Activated CD8-positive, alpha-beta T cell treated with anti-CD3 and anti-CD28 coated beads for 36 hours (primary cell): ENCODE measurements around the gene B3GAT2. TPM values are rescaled to one million over a fixed set of nuclear protein-coding genes. Genes with fewer than 3 reads are reported as not detected.
A peak's percentile ranks its signal among the peaks of the same experiment; 100 is the strongest.

ENCODE experiments used
- ATAC-seq: fragments of 200-7000 bp; cut with Tn5 transposase; one replicate; pipeline ENCODE4 v1.10.0; 2021; ENCODE audit warnings: mild to moderate bottlenecking, moderate library complexity
- CTCF ChIA-PET: fragments of 350-600 bp; sonication (Branson Sonifier 250); formaldehyde crosslinking; loops from one replicate; lab custom pipeline; 2021; ENCODE audit warnings: antibody characterized with exemption; lab: Charles Lee
- POLR2A ChIA-PET: fragments of 350-600 bp; sonication (Branson Sonifier 250); formaldehyde crosslinking; loops from one replicate; lab custom pipeline; 2021; ENCODE audit warnings: antibody characterized with exemption; lab: Charles Lee
- DNase-seq: peaks from one replicate; pipeline ENCODE4 v3.0.0-alpha.2; 2020
- H3K27ac Mint-ChIP-seq: one replicate; pipeline ENCODE4 v1.8.0; 2021; ENCODE audit warnings: mild to moderate bottlenecking, mixed read lengths
- H3K27me3 Mint-ChIP-seq: one replicate; pipeline ENCODE4 v1.8.0; 2021; ENCODE audit warnings: mixed read lengths
- H3K36me3 Mint-ChIP-seq: one replicate; pipeline ENCODE4 v1.8.0; 2021; ENCODE audit warnings: low read depth, mixed read lengths
- H3K4me1 Mint-ChIP-seq: one replicate; pipeline ENCODE4 v1.8.0; 2021; ENCODE audit warnings: low read depth, mixed read lengths
- H3K4me3 Mint-ChIP-seq: one replicate; pipeline ENCODE4 v1.8.0; 2021; ENCODE audit warnings: mild to moderate bottlenecking, moderate library complexity, mixed read lengths
- H3K9me3 Mint-ChIP-seq: one replicate; pipeline ENCODE4 v1.8.0; 2021; ENCODE audit warnings: mixed read lengths
- intact Hi-C: fragments of 100-400 bp; cut with micrococcal nuclease; formaldehyde crosslinking; loops from one replicate; pipeline ENCODE4 v1.10.0; 2022
- total RNA-seq, 2 experiments: library from RNA; stranded (reverse); gene quantifications; one replicate each; pipeline ENCODE4 v1.2.3, GENCODE V29; 2021
- TF ChIP-seq, protein P1 (sequence below): fragments of 200-600 bp; IDR thresholded peaks from one replicate; pipeline ENCODE4 v1.8.0; 2022; ENCODE audit warnings: antibody characterized with exemption, mild to moderate bottlenecking

Gene B3GAT2
- total RNA-seq, 2 experiments from 2014 or later = 0.04 TPM; not detected in 1

DNA sequence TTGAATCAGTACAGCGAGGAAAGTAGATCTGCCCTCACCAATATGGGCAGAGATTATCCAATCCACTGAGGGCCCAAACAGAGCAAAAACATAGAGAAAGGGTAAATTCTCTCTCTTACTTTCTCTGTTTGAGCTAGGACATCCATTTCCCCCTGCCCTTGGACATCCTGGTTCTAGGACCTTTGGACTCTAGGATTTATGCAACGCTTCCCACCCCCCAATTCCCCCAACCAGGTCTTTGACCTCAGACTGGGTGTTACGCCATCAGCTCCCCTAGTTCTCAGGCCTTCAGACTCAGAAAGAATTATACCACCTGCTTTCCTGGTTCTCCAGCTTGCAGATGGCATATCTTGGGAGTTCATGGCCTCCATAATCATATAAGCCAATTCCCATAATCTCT, 10.2 kb upstream of the B3GAT2 start:
- ChIA-PET CTCF (interaction anchor here (1.7 kb wide), 1 partner anchor 11 kb away, joined by 8 read pairs; the partner anchor contains the start of gene B3GAT2), POLR2A (no interaction called here)
- Mint-ChIP-seq H3K4me3 (no peak overlapping the region), H3K4me1 (no peaks in the 10 kb centered on the region), H3K27me3 (peaks cover 5% of the 10 kb centered on the region), H3K27ac (no peak overlapping the region), H3K36me3 (no peaks in the 10 kb centered on the region), H3K9me3 (no peaks in the 10 kb centered on the region)
- DNase-seq (no peak), ATAC-seq (no peak)
- intact Hi-C loops = no loop called here
- TF ChIP-seq, protein P1, sequence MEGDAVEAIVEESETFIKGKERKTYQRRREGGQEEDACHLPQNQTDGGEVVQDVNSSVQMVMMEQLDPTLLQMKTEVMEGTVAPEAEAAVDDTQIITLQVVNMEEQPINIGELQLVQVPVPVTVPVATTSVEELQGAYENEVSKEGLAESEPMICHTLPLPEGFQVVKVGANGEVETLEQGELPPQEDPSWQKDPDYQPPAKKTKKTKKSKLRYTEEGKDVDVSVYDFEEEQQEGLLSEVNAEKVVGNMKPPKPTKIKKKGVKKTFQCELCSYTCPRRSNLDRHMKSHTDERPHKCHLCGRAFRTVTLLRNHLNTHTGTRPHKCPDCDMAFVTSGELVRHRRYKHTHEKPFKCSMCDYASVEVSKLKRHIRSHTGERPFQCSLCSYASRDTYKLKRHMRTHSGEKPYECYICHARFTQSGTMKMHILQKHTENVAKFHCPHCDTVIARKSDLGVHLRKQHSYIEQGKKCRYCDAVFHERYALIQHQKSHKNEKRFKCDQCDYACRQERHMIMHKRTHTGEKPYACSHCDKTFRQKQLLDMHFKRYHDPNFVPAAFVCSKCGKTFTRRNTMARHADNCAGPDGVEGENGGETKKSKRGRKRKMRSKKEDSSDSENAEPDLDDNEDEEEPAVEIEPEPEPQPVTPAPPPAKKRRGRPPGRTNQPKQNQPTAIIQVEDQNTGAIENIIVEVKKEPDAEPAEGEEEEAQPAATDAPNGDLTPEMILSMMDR = no peak

DNA sequence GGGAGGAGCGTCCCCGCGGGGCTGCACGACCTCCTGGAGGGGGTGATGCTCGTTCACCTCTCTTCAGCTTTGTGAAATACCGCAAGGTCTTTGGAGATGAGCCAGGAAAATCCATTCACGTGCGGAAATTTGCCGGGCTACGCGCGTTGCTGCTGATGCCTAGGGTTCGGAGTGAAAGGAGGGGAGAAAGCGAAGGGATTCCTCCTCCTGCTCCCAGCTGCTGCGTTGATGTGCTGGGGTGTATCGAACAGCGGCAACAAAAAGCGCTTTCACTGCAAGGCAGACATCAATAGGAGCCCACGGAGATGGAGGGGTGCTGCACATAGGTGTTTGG, 391 bp upstream of the B3GAT2 start:
- intact Hi-C loops = loop anchor here (5.0 kb wide), 1 partner anchor 250 kb away; no protein-coding TSS in a partner anchor
- H3K4me3 Mint-ChIP-seq = no peak overlapping the region
- H3K9me3 Mint-ChIP-seq = no peaks in the 10 kb centered on the region
- ATAC-seq = no peak
- no peak for DNase-seq
- TF ChIP-seq, protein P1 = no peak
- ChIA-PET CTCF (interaction anchor here (1.6 to 4.5 kb wide), 4 partner anchors 55 to 253 kb away, joined by 5 to 42 read pairs (median 12); no protein-coding TSS in a partner anchor), POLR2A (no interaction called here)
- no peak overlapping the region for H3K27ac Mint-ChIP-seq
- H3K4me1 Mint-ChIP-seq = peaks cover 16% of the 10 kb centered on the region
- no peaks in the 10 kb centered on the region for H3K36me3 Mint-ChIP-seq
- H3K27me3 Mint-ChIP-seq = peaks cover 63% of the 10 kb centered on the region

DNA sequence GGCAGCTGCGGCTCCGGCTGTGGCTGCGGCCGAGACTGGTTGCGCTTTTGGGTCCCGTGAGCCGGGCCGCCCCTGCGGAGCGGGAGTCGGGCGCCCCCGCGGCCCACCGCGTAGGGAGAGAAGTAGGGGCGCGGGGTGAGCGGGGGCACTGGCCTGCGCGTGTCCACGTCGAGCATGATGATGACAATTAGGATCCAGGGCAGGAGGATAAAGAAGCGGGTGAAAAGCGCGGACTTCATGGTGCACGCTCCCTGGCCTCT, 739 bp downstream of the B3GAT2 start:
- Mint-ChIP-seq H3K36me3 (no peaks in the 10 kb centered on the region), H3K4me3 (peak overlapping the region; percentile 70), H3K27me3 (peaks cover 63% of the 10 kb centered on the region), H3K4me1 (peaks cover 16% of the 10 kb centered on the region), H3K27ac (no peak overlapping the region), H3K9me3 (no peaks in the 10 kb centered on the region)
- DNase-seq (no peak), ATAC-seq (no peak)
- TF ChIP-seq, protein P1 = peak; percentile 59
- CTCF ChIA-PET = interaction anchor here (0.7 to 4.5 kb wide), 32 partner anchors 11 to 735 kb away, joined by 3 to 42 read pairs (median 4); partner anchors contain the start of gene FAM135A
- POLR2A ChIA-PET = no interaction called here
- intact Hi-C loops = loop anchor here (5.0 kb wide), 1 partner anchor 249 kb away; no protein-coding TSS in a partner anchor

DNA sequence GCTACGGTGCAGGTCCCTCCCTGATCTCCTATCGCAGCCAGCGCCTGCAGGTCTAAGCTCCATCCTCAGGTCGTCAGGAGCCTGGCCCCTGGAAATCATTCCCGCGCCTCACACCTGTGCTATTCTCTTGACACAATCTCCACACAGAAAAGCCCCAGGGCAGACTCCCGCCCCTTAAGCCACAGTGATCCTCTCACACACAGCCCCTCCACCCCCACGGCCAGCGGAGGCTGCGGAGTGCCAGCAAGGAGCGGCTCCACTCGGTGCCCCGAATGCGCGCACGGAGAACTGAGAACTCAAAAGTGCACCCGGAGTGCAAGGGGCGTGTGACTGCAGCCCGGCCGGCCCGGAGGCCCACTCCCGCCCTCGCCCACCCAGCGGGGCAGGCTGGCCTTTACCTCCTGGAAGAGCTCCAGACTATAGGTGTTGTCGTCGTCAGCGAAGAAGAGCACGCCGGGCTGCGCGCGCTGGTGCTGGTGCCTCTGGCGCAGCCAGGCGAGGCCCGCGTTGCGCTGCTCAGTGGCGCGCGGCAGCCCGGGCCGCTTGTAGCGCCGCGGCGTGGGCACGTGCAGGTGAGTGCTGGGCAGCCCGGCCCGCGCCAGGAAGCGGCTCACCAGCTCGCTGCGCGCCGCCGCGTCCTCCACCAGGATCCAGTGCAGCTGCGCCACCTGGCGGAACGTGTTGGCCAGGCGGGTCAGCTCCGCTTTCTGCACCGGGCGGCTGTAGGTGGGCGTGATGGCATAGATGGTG, 1.2 kb downstream of the B3GAT2 start:
- Mint-ChIP-seq H3K27ac (no peak overlapping the region), H3K9me3 (no peaks in the 10 kb centered on the region), H3K4me3 (peak overlapping the region; percentile 70), H3K27me3 (peaks cover 62% of the 10 kb centered on the region), H3K4me1 (peaks cover 16% of the 10 kb centered on the region), H3K36me3 (no peaks in the 10 kb centered on the region)
- TF ChIP-seq, protein P1 = peak; percentile 96
- DNase-seq = peak; percentile 92
- intact Hi-C loops = loop anchor here (5.0 kb wide), 1 partner anchor 248 kb away; no protein-coding TSS in a partner anchor
- peak; percentile 95 for ATAC-seq
- ChIA-PET CTCF (interaction anchor here (0.5 to 4.5 kb wide), 37 partner anchors 11 to 735 kb away, joined by 3 to 42 read pairs (median 3); partner anchors contain the start of gene FAM135A), POLR2A (no interaction called here)

DNA sequence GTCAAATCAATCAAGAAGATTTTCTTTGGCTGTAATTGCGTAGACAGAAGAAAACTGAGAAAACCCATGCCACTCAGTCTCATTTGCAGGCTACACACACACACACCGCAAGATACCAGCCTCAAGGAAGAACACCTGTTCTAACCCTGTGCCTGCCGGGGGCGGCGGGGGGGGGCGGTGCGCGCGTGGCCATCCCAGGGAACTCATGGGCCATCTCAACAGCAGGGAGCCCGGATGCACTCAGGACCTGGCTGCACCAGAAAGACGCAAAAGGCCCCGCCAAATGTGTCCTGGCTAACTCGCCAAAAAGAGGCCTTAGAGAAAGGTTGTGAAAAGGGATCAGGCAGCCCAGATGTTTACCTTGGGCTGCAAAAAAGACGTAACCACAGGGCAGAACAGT, 2.1 kb downstream of the B3GAT2 start:
- CTCF ChIA-PET = interaction anchor here (1.1 to 4.5 kb wide), 7 partner anchors 12 to 646 kb away, joined by 3 to 42 read pairs (median 6); no protein-coding TSS in a partner anchor
- intact Hi-C loops = loop anchor here (5.0 kb wide), 1 partner anchor 247 kb away; no protein-coding TSS in a partner anchor
- POLR2A ChIA-PET = no interaction called here
- Mint-ChIP-seq H3K27ac (no peak overlapping the region), H3K27me3 (peaks cover 56% of the 10 kb centered on the region), H3K4me1 (peaks cover 16% of the 10 kb centered on the region), H3K4me3 (peak overlapping the region; percentile 70), H3K36me3 (no peaks in the 10 kb centered on the region), H3K9me3 (no peaks in the 10 kb centered on the region)
- ATAC-seq = no peak
- DNase-seq = no peak
- TF ChIP-seq, protein P1 = no peak
